ENCODE data around the gene TSC2.

DNA sequence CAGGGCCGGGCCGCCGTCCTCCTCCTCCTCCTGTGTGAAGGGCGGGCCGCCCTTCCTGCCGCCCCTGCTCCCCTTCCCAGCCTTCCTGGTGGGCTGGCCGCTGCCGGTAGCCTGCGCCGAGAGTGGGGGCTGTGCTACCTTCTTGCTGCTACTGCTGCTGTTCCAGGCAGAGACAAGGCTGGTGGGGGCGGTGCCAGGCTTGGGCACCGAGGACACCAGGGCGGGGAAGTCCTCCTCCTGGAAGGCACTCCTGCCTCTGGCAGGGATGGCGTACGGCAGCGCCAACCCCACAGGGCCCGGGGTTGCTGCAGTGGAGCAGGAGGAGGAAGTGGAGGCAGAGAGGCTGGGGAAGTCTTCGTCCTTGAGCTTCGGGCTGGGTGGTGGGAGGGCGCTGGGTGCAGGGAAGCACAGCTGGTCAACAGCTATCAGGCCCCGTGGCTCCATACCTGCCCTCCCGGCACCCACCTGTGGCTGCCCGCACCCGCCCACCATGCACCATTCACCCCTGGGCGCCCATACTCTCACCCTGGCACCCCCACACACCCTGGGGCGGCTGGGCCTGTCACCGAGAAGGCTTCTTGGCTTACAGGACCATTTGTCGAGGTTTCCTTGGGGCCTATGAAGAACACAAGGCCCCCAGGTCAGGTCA, 47.8 kb upstream of the TSC2 start:
- TF ChIP-seq CTCF (IDR thresholded peaks at IDR 0.05) (no peak), POLR2A (IDR thresholded peaks at IDR 0.05) (no peak)
